ENCODE data around the gene TMEM259. TPM values are rescaled to one million over a fixed set of nuclear protein-coding genes. Genes with fewer than 3 reads are reported as not detected.

Gene TMEM259
- total and polyA plus RNA-seq, 9 of the 15 experiments (the other 6 are each of a cell fraction or from before 2014, with no cell fraction given) = 0.52 to 231 (median 63.6) TPM

DNA sequence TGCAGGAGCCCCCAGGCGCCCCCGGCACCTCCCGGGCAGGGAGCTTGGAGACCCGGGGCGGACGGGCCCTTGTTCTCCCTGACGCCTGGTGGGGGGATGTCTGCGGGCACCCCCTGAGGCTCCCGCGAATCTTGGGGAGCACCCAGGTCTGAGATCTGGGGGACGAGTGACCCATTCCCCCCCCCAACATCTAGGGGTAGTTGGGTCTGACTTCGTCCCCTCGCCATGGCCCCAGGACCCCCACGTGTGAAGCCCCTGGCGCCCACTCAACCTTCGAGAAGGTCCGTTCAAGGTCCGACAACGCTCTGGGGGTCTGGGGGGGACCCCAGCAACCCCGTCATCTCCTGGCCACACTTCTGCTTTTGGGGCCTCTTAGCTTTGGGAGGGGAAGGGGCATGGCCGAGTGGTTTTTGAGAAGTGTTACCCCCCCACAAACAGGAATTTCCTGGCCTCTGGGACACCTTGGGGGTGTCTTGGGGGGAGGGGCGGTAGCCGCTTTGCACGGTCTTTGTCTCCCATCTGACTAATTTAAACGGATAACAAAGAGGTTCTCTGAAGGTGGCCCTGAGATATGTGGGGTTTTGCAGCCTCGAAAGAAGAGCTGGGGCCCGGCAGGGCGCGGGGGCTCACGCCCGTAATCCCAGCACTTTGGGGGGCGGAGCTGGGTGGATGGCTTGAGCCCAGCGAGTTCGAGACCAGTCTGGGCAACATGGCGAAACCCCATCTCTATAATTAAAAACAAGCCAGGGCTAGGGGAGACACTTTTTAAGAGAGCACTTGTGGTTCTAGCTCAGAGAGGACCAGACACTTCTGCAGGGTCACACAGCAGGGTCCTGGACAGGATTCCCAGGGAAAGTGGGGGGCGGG is 6.1 kb upstream of the TMEM259 start (continued):
- 0 out of 2 replicates have a peak, but pooled peaks have one; percentile 22 for TF ChIP-seq SOX6 (IDR thresholded peaks at IDR 0.05)
- TF ChIP-seq, protein P1, sequence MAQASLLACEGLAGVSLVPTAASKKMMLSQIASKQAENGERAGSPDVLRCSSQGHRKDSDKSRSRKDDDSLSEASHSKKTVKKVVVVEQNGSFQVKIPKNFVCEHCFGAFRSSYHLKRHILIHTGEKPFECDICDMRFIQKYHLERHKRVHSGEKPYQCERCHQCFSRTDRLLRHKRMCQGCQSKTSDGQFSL (CRISPR knock-in tag; IDR thresholded peaks at IDR 0.05) = peak; percentile 94
- TF ChIP-seq, protein P1 (tag; IDR thresholded peaks at IDR 0.05) = peak in 1 of 2 experiments; percentile 83; a peak in 2 of 4 replicates
- TF ChIP-seq, protein P2, sequence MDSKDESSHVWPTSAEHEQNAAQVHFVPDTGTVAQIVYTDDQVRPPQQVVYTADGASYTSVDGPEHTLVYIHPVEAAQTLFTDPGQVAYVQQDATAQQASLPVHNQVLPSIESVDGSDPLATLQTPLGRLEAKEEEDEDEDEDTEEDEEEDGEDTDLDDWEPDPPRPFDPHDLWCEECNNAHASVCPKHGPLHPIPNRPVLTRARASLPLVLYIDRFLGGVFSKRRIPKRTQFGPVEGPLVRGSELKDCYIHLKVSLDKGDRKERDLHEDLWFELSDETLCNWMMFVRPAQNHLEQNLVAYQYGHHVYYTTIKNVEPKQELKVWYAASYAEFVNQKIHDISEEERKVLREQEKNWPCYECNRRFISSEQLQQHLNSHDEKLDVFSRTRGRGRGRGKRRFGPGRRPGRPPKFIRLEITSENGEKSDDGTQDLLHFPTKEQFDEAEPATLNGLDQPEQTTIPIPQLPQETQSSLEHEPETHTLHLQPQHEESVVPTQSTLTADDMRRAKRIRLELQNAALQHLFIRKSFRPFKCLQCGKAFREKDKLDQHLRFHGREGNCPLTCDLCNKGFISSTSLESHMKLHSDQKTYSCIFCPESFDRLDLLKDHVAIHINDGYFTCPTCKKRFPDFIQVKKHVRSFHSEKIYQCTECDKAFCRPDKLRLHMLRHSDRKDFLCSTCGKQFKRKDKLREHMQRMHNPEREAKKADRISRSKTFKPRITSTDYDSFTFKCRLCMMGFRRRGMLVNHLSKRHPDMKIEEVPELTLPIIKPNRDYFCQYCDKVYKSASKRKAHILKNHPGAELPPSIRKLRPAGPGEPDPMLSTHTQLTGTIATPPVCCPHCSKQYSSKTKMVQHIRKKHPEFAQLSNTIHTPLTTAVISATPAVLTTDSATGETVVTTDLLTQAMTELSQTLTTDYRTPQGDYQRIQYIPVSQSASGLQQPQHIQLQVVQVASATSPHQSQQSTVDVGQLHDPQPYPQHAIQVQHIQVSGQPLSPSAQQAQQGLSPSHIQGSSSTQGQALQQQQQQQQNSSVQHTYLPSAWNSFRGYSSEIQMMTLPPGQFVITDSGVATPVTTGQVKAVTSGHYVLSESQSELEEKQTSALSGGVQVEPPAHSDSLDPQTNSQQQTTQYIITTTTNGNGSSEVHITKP (IDR thresholded peaks at IDR 0.05; ENCODE audit: partially characterized antibody) = peak; percentile 59
- TF ChIP-seq, protein P3, sequence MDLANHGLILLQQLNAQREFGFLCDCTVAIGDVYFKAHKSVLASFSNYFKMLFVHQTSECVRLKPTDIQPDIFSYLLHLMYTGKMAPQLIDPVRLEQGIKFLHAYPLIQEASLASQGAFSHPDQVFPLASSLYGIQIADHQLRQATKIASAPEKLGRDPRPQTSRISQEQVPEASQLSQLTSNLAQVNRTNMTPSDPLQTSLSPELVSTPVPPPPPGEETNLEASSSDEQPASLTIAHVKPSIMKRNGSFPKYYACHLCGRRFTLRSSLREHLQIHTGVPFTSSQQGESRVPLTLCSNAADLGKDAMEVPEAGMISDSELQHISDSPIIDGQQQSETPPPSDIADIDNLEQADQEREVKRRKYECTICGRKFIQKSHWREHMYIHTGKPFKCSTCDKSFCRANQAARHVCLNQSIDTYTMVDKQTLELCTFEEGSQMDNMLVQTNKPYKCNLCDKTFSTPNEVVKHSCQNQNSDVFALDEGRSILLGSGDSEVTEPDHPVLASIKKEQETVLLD (IDR thresholded peaks at IDR 0.05) = peak; percentile 65; the same call in 1 of the 2 replicates
- peak; percentile 85 for TF ChIP-seq BCOR (IDR thresholded peaks at IDR 0.05)
- TF ChIP-seq MED1 (CRISPR knock-in tag; IDR thresholded peaks at IDR 0.05; ENCODE audit: borderline replicate concordance) = no peak
- TF ChIP-seq HMG20B (CRISPR knock-in tag; IDR thresholded peaks at IDR 0.05) = peak; percentile 67; the same call in 1 of the 2 replicates
- no peak for TF ChIP-seq SAFB (IDR thresholded peaks at IDR 0.05; ENCODE audit: borderline replicate concordance, low read depth, low read length)
- peak; percentile 55 for TF ChIP-seq POLR2G (IDR thresholded peaks at IDR 0.05; ENCODE audit: low read depth, low read length)
- TF ChIP-seq SUPT5H (IDR thresholded peaks at IDR 0.05) = 0 out of 2 replicates have a peak, but pooled peaks have one; percentile 1
- TF ChIP-seq, protein P4, sequence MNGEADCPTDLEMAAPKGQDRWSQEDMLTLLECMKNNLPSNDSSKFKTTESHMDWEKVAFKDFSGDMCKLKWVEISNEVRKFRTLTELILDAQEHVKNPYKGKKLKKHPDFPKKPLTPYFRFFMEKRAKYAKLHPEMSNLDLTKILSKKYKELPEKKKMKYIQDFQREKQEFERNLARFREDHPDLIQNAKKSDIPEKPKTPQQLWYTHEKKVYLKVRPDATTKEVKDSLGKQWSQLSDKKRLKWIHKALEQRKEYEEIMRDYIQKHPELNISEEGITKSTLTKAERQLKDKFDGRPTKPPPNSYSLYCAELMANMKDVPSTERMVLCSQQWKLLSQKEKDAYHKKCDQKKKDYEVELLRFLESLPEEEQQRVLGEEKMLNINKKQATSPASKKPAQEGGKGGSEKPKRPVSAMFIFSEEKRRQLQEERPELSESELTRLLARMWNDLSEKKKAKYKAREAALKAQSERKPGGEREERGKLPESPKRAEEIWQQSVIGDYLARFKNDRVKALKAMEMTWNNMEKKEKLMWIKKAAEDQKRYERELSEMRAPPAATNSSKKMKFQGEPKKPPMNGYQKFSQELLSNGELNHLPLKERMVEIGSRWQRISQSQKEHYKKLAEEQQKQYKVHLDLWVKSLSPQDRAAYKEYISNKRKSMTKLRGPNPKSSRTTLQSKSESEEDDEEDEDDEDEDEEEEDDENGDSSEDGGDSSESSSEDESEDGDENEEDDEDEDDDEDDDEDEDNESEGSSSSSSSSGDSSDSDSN (IDR thresholded peaks at IDR 0.05; ENCODE audit: borderline replicate concordance in 1 of 2, low read depth in 2 of 2, low read length in 2 of 2) = 0 out of 4 replicates have a peak, but pooled peaks of 1 of the 2 experiments have one; percentile 48
